HG03457 (cell line): ENCODE results near the gene OXLD1.
"Not testable (repeated sequence)": the region's sequence is repeated elsewhere in the genome, so short reads cannot be mapped to it uniquely, and the experiment has no call there.

Experiments used
- ATAC-seq: cut with Tn5 transposase; IDR thresholded peaks from one replicate; pipeline ENCODE4 v1.9.1; 2021; ENCODE audit warnings: moderate number of reproducible peaks; ENCODE audit not compliant: unreplicated experiment

OXLD1 gene

GRCh38 chr17:81683584-81684441 lies 17.4 kb upstream of the OXLD1 start, which contains the start of the genes ARL16 and HGS:
ARL16 (minus strand) TSS chr17:81683797; CDS start chr17:81683753, 44 bp downstream.
HGS (plus strand) TSS chr17:81684011; CDS start chr17:81684067, 56 bp downstream.
- peak; percentile 85 for ATAC-seq

GRCh38 chr17:81683208-81683583 lies 16.8 kb upstream of the OXLD1 start:
- no peak for ATAC-seq

GRCh38 chr17:81682565-81683207 lies 16.3 kb upstream of the OXLD1 start:
- no peak for ATAC-seq

GRCh38 chr17:81681672-81682071 lies 15.3 kb upstream of the OXLD1 start:
- ATAC-seq = no peak

- ATAC-seq = no peak
Measured at GRCh38 chr17:81680150-81680549, 13.7 kb upstream of the OXLD1 start.

DNA sequence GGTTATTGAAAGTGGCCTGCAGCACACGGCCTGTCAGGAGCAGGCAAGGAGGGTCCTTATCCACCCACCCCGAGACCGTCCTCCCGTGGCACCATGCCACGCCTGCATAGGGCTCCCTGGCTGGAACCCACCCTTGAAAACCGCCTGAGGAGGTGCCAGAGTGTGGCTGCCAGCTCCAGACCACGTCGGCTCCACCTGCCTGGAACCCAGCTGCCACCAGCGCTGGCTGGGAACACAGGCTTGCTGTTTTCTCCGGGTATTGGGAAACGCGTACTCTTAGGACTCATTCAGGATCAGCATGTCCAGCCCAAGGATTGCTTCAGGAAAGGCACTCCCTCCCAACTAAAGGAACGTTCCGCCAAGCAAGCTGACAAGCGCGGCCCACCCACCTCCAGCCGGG lies 10.5 kb upstream of the OXLD1 start:
- ATAC-seq = no peak

- ATAC-seq = not testable (repeated sequence)
Measured at GRCh38 chr17:81675515-81676221, 9.3 kb upstream of the OXLD1 start.

GRCh38 chr17:81673561-81674258 lies 7.3 kb upstream of the OXLD1 start:
- no peak for ATAC-seq

DNA sequence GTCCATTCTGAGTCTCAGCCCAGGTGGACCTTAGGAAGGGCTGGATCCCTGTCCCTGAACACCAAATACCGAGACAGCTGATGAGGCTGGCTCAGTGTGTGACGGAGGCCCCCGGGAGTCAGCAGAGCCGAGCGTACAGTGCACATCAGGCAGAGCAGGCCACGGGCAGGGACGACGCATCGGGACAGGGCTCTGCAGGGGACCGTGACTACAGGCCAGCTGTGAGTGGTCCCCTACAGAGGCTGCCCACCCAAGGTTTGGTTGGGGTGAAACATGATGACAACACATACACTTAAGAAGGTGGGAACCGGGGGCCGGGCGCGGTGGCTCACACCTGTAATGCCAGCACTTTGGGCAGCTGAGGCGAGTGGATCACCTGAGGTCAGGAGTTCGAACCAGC lies 6.5 kb upstream of the OXLD1 start:
- no peak for ATAC-seq

DNA sequence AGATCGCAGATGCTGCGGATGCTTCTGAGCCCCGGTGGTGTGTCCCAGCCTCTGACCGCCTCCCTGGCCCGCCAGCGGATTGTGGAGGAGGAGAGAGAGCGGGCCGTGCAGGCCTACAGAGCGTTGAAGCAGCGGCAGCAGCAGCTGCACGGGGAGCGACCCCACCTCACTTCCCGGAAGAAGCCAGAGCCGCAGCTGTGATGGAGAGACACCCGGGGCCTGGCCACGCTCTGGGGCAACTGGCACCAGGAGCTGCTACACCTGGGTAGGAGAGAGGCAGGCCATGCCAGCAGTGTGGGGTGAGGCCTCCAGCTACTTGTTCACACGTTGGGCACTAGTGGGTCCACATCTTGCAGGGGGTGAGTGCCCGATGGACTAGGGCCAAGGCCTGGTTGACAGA lies 6.1 kb upstream of the OXLD1 start:
- ATAC-seq = no peak

DNA sequence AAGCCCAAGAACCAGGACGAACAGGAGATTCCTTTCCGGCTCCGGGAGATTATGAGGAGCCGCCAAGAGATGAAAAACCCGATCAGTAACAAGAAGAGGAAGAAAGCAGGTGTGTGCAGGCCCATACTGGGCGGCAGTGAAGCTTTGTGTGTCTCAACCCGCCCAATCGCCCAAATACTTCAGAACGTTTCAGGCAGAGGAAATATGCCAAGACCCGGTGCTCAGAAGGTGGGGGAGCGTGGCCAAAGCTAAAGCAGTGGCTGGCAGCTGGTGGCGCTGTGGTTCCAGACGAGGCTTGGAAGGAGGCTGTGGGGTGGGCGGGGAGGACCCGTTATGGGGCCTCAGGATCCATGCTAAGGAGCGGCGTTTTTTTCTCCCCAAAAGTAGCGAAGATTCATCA lies 1.3 kb upstream of the OXLD1 start:
- ATAC-seq = no peak

GRCh38 chr17:81666092-81666341 lies 388 bp downstream of the OXLD1 start:
- ATAC-seq = no peak

DNA sequence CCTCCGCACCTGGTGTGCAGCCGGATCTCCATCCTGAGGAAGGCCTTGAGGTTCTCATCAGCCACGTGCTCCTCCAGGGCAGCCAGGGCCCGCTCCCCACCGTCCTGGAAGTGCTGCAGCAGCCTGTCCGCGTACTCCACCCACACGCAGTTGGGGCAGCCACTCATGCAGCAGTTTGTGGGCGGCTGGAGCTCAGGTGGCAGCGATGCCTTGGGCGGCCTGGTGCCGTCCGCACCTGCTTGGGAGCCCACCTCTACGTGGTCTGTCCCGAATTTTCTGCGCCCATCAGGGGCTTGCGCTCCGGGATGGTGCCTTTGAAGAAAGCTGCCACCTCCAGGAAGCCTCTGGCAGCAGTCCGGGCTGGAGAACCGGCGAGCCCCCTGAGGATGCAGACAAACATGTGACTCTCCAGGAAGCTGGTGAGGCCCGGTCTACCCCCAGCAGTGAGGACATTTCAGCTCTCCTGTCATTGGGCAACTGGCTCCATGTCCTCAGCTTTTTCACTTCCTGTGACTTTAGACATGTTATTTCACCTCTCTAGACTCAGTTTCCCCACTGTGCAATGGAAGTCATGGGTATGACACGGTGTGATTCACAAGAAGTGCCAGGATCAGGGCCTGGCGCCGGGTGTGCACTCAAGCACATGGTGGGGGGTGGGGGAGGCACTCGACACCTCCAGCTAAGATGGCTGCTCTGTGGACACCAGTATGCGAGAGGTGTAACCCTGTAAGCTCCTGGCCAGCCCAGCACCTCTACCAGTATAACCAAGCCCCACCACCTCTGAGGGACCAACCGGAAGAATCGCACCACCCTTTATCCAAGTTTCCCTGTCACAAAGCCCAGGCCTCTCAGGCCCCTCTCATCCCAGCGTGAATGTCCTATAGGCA lies 957 bp downstream of the OXLD1 start:
- no peak for ATAC-seq

DNA sequence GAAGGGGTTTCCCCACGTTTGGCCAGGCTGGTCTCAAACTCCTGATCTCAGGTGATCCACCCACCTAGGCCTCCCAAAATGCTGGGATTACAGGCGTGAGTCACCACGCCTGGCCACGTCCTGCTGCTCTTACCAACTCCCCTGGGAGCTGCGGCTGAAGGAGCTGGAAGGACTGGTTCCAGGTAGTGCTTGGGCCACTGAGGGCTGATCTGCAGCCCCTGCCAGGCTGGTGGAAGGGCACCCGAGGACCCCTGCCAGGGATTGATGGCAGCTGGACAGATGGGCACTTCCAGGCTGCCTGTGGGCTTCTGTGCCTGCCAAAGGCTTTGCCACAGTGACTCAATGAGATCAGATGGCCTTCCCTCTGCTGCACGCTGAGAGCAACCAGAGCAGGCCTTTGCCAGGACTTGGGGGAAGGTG lies 2.3 kb downstream of the OXLD1 start:
- no peak for ATAC-seq

DNA sequence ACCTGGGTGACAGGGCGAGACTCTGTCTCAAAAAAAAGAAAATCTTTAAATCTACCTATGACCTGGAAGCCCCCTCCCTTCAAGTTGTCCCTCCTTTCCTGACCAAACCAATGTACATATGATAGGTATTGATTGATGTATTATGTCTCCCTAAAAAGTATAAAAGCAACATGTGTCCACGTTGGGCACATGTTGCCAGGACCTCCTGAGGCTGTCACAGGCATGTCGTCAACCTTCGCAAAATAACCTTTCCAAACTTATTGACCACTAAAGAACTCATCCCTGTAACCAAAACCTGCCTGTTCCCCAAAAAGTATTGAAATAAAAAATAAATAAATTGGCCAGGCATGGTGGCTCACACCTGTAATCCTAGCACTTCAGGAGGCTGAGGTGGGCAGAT lies 4.4 kb downstream of the OXLD1 start:
- no peak for ATAC-seq

DNA sequence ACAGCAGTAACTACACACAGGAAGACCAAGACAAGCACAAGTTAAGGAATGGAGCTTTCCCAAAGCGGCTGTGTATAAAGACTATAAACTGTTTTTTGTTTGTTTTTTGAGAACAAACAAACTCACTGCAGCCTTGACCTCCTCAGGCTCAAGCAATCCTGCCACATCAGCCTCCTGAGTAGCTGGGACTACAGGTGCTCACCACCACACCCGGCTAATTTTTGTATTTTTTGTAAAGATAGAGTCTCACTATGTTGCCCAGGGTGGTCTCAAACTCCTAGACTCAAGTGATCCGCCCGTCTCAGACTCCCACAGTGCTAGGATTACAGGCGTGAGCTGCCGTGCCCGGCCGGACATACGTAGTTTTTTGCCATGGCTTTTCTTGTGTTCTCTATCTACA lies 6.0 kb downstream of the OXLD1 start:
- no peak for ATAC-seq

GRCh38 chr17:81659038-81659437 lies 7.4 kb downstream of the OXLD1 start:
- ATAC-seq = no peak

- ATAC-seq = no peak
Measured at GRCh38 chr17:81656835-81657234, 9.6 kb downstream of the OXLD1 start.

DNA sequence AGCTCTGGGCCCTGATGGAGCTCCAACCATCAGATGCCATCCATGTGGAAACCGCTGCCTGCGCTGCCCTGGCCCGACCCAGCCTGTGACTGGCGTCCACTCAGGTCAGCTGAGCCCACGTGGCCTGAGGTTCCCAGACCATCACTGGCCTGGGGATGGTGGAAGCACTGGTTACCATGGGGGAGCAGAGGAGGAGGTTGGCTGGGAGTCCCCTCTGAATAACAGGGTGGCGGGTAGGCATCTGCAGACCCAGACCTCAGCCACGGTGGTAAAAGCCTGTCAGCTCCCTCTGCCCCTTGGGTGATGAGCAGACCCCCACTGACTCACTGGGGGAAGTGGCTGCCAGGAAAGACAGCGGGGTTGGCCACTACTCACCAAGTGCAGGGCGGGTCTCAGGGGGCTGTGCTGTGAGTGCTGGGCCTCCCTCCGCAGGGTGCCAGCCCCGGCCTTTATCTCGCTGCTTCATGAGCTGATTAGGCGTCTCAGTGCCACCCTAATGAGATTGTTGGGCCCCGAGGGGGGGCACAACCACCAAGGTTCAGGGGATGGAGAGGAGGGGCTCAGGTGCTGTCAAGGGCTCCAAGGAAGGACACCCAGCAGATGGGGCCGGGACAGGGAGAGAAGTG lies 10.2 kb downstream of the OXLD1 start, which contains the start of gene PDE6G:
PDE6G (minus strand) TSS at position 425 of the 626 bp plus-strand sequence. CDS start 3,237 bp downstream, outside the sequence.
- no peak for ATAC-seq
